Activated CD8-positive, alpha-beta T cell treated with anti-CD3 and anti-CD28 coated beads, Interleukin-2, amount 10 ng/mL, durations not matched to agents 7 days and 5 days (primary cell): ENCODE measurements around the gene FCRL5. TPM values are rescaled to one million over a fixed set of nuclear protein-coding genes. Genes with fewer than 3 reads are reported as not detected.
"Not testable (repeated sequence)": the region's sequence is repeated elsewhere in the genome, so short reads cannot be mapped to it uniquely, and the experiment has no call there.

Experiments
- ATAC-seq: fragments of 150-1000 bp; cut with Tn5 transposase; one replicate; pipeline ENCODE4 v1.10.0; 2021; ENCODE audit warnings: moderate library complexity
- CTCF ChIA-PET: fragments of 350-600 bp; sonication (Branson Sonifier 250); formaldehyde crosslinking; loops from one replicate; lab custom pipeline; 2021; ENCODE audit warnings: antibody characterized with exemption; lab: Charles Lee
- POLR2A ChIA-PET: fragments of 350-600 bp; sonication (Branson Sonifier 250); formaldehyde crosslinking; loops from one replicate; lab custom pipeline; 2021; ENCODE audit warnings: antibody characterized with exemption; lab: Charles Lee
- DNase-seq: peaks from one replicate; pipeline ENCODE4 v3.0.0-alpha.2; 2020
- H3K27ac Mint-ChIP-seq: one replicate; pipeline ENCODE4 v1.8.0; 2021; ENCODE audit warnings: mild to moderate bottlenecking, mixed read lengths
- H3K27me3 Mint-ChIP-seq: one replicate; pipeline ENCODE4 v1.8.0; 2021; ENCODE audit warnings: low read depth, mixed read lengths
- H3K36me3 Mint-ChIP-seq: one replicate; pipeline ENCODE4 v1.8.0; 2021; ENCODE audit warnings: low read depth, mixed read lengths
- H3K4me1 Mint-ChIP-seq: one replicate; pipeline ENCODE4 v1.8.0; 2021; ENCODE audit warnings: low read depth, mixed read lengths
- H3K4me3 Mint-ChIP-seq: one replicate; pipeline ENCODE4 v1.8.0; 2021; ENCODE audit warnings: mild to moderate bottlenecking, mixed read lengths
- H3K9me3 Mint-ChIP-seq: one replicate; pipeline ENCODE4 v1.8.0; 2022; ENCODE audit warnings: mixed read lengths; ENCODE audit not compliant: insufficient read depth
- total RNA-seq, 2 experiments: library from RNA; stranded (reverse); gene quantifications; one replicate each; pipeline ENCODE4 v1.2.3, GENCODE V29; 2021

FCRL5 gene
- total RNA-seq, 2 experiments from 2014 or later: 0.10 to 0.11 TPM

DNA sequence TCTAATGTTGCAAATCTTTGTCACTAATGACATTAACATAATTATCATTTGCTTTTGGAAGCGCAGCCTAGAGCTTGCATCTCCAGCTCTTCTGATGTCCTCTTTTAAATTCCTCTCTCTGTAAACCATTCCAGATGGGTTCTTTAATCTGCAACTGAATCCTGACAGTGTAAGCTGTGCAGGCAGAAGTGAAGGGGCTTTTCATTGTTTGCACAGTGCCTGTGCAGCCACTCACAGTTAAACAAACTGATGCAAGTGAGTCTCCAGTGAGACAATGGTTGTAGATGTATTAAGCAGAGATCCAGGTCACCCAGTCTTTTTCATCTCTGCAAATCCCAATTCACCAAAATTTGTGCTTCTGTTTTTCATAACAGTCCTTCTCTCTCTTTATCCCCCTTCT, 22.5 kb upstream of the FCRL5 start:
- no peak overlapping the region for H3K27ac Mint-ChIP-seq
- no peak overlapping the region for H3K4me3 Mint-ChIP-seq
- POLR2A ChIA-PET: no interaction called here
- H3K4me1 Mint-ChIP-seq: no peaks in the 10 kb centered on the region
- no peak for DNase-seq
- H3K27me3 Mint-ChIP-seq: peaks cover 14% of the 10 kb centered on the region
- CTCF ChIA-PET: no interaction called here
- no peaks in the 10 kb centered on the region for H3K36me3 Mint-ChIP-seq
- no peaks in the 10 kb centered on the region for H3K9me3 Mint-ChIP-seq
- ATAC-seq: no peak

DNA sequence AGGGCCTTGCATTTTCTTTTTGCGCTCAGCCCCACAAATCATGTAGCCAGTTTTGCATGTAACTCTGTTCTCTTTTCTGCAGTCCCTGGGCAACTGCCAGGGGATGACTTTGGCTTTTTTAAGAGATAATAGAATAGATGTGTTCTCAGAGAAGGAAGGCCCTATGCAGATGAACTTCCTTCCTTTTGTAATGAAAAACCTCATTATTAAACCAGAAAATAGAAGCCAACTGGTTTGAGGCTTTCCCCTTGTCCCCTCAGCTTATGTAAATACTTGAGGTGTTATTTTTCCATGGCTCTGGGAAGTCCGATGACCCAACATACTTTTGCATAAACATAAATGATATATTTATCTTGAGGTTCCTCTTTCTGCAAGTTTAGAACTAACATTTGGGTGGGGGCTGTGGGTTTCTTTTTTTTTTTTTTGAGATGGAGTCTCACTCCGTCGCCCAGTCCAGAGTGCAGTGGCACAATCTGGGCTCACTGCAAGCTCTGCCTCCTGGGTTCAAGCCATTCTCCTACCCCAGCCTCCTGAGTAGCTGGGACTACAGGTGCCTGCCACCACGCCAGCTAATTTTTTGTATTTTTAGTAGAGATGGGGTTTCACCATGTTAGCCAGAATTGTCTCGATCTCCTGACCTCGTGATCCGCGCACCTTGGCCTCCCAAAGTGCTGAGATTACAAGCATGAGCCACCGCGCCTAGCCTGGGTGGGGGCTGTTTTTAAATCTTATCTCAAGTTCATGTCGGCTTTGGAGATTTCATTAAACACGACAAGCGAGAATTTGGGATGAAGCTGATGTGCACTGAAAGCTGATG, 14.4 kb upstream of the FCRL5 start:
- ATAC-seq: no peak
- H3K27ac Mint-ChIP-seq: no peak overlapping the region
- no peaks in the 10 kb centered on the region for H3K36me3 Mint-ChIP-seq
- no peak overlapping the region for H3K4me3 Mint-ChIP-seq
- DNase-seq: no peak
- ChIA-PET CTCF (interaction anchor here (1.5 kb wide), 1 partner anchor 13 kb away, joined by 4 read pairs; no protein-coding TSS in a partner anchor), POLR2A (no interaction called here)
- no peaks in the 10 kb centered on the region for H3K9me3 Mint-ChIP-seq
- H3K27me3 Mint-ChIP-seq: peaks cover 11% of the 10 kb centered on the region
- peaks cover 9% of the 10 kb centered on the region for H3K4me1 Mint-ChIP-seq

DNA sequence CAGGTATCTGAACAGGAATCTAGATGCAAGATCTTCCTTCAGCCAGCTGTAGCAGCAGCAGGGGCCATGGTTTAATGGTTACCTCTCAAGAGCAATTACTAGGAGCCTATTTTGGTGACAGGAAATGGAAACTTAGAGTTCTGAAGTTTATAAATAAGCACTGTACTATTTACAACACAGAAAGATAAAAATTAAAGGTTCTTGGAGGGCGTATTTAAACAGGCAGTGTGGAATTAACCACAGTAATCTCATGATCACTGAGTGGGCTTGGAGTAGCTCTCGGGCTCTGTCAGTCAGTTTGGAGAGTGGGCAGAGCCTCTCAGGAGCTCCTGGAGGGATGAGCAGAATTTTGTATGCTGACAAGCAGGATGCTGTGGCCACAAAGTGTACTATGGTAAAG, 10.2 kb upstream of the FCRL5 start:
- H3K4me1 Mint-ChIP-seq: peaks cover 9% of the 10 kb centered on the region
- no peak for DNase-seq
- ATAC-seq: no peak
- CTCF ChIA-PET: interaction anchor here (0.7 to 1.0 kb wide), 2 partner anchors 18 kb away, joined by 3 to 4 read pairs; no protein-coding TSS in a partner anchor
- POLR2A ChIA-PET: no interaction called here
- H3K36me3 Mint-ChIP-seq: no peaks in the 10 kb centered on the region
- H3K4me3 Mint-ChIP-seq: no peak overlapping the region
- peaks cover 10% of the 10 kb centered on the region for H3K27me3 Mint-ChIP-seq
- H3K9me3 Mint-ChIP-seq: no peaks in the 10 kb centered on the region
- H3K27ac Mint-ChIP-seq: no peak overlapping the region

DNA sequence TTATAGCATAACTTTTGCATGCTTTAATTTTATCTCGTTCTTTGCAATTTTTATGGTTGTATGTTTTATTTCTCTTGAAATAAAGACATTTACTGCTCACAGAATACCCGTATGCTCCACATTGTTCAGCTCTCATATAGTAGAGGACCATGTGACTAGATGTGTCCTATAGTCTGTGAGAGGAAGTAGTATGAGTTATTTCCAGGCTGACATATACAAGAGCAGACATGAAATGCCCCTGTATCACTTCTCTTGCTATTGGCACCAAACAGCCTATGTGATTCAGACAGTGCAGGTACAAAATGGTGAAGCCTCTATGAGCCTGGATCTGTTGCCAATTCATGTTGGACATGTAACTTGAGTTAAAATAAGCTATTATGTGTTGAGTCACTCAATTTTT, 5.8 kb upstream of the FCRL5 start:
- no peak for DNase-seq
- ChIA-PET POLR2A (no interaction called here), CTCF (no interaction called here)
- H3K36me3 Mint-ChIP-seq: no peaks in the 10 kb centered on the region
- H3K27me3 Mint-ChIP-seq: peaks cover 8% of the 10 kb centered on the region
- H3K4me1 Mint-ChIP-seq: peaks cover 9% of the 10 kb centered on the region
- ATAC-seq: no peak
- H3K9me3 Mint-ChIP-seq: no peaks in the 10 kb centered on the region
- H3K4me3 Mint-ChIP-seq: no peak overlapping the region
- no peak overlapping the region for H3K27ac Mint-ChIP-seq

DNA sequence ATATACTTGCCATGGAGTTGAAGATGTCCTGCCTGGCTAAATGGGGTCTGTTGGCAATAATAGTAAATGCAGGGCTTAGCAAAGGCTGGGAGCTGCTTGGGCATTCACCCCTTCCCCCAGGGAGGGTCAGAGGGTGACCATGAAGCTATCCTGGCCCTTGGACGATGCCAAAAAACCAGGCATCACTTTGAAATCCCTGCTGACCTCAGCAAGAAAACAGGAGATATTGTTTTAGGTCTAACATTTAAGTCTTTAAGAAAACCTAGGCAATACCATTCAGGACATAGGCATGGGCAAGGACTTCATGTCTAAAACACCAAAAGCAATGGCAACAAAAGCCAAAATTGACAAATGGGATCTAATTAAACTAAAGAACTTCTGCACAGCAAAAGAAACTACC, 4.2 kb downstream of the FCRL5 start:
- H3K9me3 Mint-ChIP-seq, POLR2A ChIA-PET, CTCF ChIA-PET, DNase-seq, H3K27me3 Mint-ChIP-seq, H3K36me3 Mint-ChIP-seq, H3K4me3 Mint-ChIP-seq, H3K4me1 Mint-ChIP-seq, ATAC-seq, H3K27ac Mint-ChIP-seq: not testable (repeated sequence)

DNA sequence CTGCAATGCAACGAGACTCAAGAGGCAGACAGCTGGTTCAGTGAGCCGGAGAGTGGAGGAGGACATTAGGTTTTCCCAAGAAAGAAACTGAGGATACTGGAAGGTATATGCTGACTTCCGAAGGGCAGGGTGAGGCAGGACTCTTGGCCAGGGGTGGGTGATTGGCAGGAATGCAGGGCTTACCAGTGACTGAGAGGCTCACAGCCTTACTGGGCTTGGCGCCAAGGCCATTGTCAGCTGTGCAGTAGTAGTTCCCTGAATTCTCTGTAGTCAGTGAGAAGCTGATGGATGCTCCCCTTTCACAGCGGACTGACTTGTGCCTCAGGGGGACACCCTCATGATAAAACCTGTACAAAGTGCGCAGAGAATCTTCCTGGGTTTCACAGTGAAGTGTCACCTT, 9.6 kb downstream of the FCRL5 start:
- DNase-seq (no peak), ATAC-seq (no peak)
- Mint-ChIP-seq H3K27me3 (peaks cover 8% of the 10 kb centered on the region), H3K4me1 (no peaks in the 10 kb centered on the region), H3K4me3 (no peak overlapping the region), H3K36me3 (no peaks in the 10 kb centered on the region), H3K27ac (no peak overlapping the region), H3K9me3 (no peaks in the 10 kb centered on the region)
- ChIA-PET CTCF (no interaction called here), POLR2A (no interaction called here)

DNA sequence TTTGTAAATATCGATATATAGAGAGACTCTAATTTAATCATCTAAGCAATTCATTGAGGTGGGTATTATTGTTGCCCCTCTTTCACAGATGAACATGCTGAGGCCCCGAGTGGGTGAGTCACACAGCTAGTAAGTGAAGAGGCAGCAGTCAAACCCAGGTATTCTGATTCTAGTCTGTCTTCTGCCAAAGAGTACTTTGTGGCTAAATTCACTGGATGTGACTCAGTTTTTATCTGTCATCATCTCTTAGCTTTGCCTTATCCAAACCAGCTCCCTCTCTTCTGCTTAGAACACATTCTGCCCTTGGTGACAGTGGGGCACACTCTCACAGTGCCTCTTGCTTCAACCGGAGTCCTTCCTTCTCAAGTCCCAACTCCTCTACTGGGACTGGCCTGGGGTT, 11.5 kb downstream of the FCRL5 start:
- ChIA-PET POLR2A (no interaction called here), CTCF (no interaction called here)
- Mint-ChIP-seq H3K27me3 (peaks cover 11% of the 10 kb centered on the region), H3K27ac (no peak overlapping the region), H3K36me3 (no peaks in the 10 kb centered on the region), H3K9me3 (no peaks in the 10 kb centered on the region), H3K4me3 (no peak overlapping the region), H3K4me1 (no peaks in the 10 kb centered on the region)
- DNase-seq: no peak
- ATAC-seq: no peak

DNA sequence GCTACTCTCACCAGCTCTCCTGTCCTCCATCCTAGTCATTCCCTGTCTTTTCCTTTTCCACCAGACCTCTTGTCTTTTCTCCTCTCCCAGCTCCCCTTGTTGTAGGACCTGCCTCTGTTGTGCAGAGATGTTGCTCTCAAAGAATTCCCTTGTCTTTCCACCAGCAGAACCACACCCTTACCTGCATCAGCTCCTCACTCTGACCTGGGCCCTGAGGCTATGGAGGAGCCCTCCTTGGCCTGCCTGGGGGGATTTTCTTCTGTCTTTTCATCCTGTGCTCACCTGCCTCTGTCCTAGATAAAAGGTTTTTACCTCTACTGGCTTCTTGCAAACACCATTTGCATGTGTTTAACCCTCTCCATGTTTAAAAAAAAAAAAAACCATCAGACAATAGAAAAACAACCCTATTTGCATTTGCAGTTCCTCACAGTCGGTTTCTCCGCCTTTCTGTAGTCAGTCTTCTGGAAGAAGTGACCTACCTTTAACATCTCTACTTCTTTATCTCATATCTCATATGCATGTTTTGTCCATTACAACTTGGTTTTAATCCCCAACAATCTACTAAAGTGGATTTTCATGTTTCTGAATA, 12.1 kb downstream of the FCRL5 start:
- Mint-ChIP-seq H3K4me3 (no peak overlapping the region), H3K9me3 (no peaks in the 10 kb centered on the region), H3K27ac (no peak overlapping the region), H3K36me3 (no peaks in the 10 kb centered on the region), H3K4me1 (no peaks in the 10 kb centered on the region), H3K27me3 (peaks cover 12% of the 10 kb centered on the region)
- CTCF ChIA-PET: no interaction called here
- ATAC-seq (no peak), DNase-seq (no peak)
- POLR2A ChIA-PET: no interaction called here

DNA sequence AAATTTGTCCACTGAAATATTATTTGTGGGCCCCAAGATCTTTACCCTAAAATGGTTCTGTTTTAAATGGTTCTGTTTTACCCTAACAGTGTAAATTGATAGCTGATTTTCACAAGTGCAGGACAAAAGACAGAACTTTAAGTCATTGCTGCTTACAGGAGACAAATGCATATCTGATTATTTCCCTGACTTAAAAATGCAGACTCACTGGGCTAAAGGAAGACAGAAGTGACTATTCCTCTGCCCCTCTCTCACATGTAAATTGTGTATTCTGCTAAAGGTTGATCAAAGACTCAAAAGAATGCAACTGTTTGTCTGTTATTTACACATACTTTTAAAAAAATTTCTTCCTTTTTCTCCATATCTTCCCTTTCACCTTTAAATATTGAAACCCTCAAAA, 12.7 kb downstream of the FCRL5 start:
- ChIA-PET CTCF (no interaction called here), POLR2A (no interaction called here)
- Mint-ChIP-seq H3K27ac (no peak overlapping the region), H3K4me3 (no peak overlapping the region), H3K4me1 (no peaks in the 10 kb centered on the region), H3K27me3 (peaks cover 14% of the 10 kb centered on the region), H3K36me3 (no peaks in the 10 kb centered on the region), H3K9me3 (no peaks in the 10 kb centered on the region)
- DNase-seq (no peak), ATAC-seq (no peak)

DNA sequence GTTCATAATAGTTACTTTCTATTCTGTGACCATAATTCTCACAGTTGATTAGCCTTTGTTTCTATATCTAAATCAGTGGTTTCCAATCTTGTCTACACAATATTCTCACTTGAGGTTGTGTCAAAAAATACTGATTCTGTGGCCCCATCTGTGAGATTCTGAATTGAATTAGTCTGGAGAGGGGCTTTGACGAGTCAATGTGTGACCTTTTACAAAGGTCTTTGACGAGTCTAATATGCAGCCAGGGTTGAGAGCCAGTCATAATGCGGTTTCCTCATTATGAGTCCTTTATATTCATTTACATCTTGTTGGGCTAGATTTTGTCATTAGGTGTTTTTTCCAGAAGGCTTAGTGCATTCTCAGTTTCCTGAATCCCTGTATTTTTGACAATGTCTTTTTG, 19.7 kb downstream of the FCRL5 start:
- Mint-ChIP-seq H3K27me3 (peaks cover 33% of the 10 kb centered on the region), H3K36me3 (no peaks in the 10 kb centered on the region), H3K4me3 (no peak overlapping the region), H3K9me3 (no peaks in the 10 kb centered on the region), H3K27ac (no peak overlapping the region), H3K4me1 (no peaks in the 10 kb centered on the region)
- ChIA-PET CTCF (no interaction called here), POLR2A (no interaction called here)
- no peak for ATAC-seq
- no peak for DNase-seq

DNA sequence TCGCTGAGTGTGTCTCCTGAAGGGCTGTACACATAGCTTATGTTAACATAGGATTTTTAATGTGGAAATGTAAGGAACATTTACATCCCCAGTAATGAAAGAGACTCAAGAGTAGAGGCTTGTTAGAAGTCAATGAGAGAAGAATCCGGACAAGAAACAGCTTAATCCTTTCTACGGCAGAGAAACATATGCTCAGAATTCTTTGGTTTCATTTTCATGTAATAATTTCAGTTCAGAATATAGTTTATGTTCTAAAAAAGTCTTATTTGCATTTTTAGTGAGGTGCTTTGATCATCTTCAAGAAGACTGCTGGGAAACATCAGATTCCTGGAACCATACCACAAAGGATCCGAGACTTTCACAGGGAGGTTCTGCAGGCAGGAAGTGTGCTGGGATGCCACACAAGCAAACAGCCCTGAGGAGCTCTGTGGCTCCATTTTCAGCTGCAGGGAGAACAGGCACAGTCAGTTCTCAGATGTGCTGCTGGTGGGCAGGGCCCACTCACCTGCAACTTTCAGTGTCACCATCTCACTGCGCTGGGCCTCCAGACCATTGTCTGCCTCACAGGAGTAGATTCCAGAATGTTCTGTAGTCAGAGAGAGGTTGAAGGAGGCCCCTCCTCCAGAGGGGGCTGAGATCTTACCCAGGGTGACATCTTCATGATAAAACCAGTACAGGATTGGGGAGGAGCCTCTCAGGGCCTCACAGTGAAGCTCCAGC, 28.4 kb downstream of the FCRL5 start:
- ChIA-PET POLR2A (no interaction called here), CTCF (interaction anchor here (1.5 to 1.8 kb wide), 2 partner anchors 29 to 56 kb away, joined by 3 to 5 read pairs; no protein-coding TSS in a partner anchor)
- no peak for ATAC-seq
- H3K4me3 Mint-ChIP-seq: no peak overlapping the region
- H3K27me3 Mint-ChIP-seq: peaks cover 11% of the 10 kb centered on the region
- DNase-seq: no peak
- H3K27ac Mint-ChIP-seq: no peak overlapping the region
- no peaks in the 10 kb centered on the region for H3K36me3 Mint-ChIP-seq
- H3K9me3 Mint-ChIP-seq: no peaks in the 10 kb centered on the region
- peaks cover 6% of the 10 kb centered on the region for H3K4me1 Mint-ChIP-seq

DNA sequence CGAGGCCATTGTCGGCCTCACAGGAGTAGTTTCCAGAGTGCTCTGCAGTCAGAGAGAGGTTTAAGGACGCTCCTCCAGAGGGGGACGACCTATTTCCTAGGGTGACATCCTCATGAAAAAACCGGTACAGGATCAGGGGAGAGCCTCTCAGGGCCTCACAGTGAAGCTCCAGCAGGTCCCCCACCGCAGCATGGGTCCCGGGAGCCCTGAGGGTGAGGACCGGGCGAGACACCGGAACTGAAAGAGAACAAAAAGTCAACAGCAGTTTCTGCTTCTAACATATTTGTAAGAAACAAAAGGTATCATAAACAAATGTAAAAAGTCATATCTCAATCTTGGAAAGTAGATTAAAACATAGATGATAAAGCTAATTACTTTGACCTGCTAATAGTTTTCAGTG, 31.3 kb downstream of the FCRL5 start:
- ChIA-PET POLR2A (no interaction called here), CTCF (no interaction called here)
- H3K9me3 Mint-ChIP-seq: no peaks in the 10 kb centered on the region
- ATAC-seq (no peak), DNase-seq (no peak)
- peaks cover 6% of the 10 kb centered on the region for H3K27me3 Mint-ChIP-seq
- H3K27ac Mint-ChIP-seq: no peak overlapping the region
- H3K4me3 Mint-ChIP-seq: no peak overlapping the region
- H3K36me3 Mint-ChIP-seq: no peaks in the 10 kb centered on the region
- peaks cover 6% of the 10 kb centered on the region for H3K4me1 Mint-ChIP-seq
